Keratinocyte (primary cell): ENCODE results near the gene SPON1. TPM values are rescaled to one million over a fixed set of nuclear protein-coding genes. Genes with fewer than 3 reads are reported as not detected.

Experiments used
- DNase-seq: peaks from one replicate; pipeline ENCODE4 v3.0.0-alpha.2; 2011; ENCODE audit warnings: low read depth, missing footprints, low spot score
- FAIRE-seq: peaks from 2 replicates; lab custom pipeline; 2011; peaks lifted over from hg19 to GRCh38; lab: Jason Lieb, UNC
- H2AFZ ChIP-seq: 2 replicates; pipeline ENCODE4 v1.6.0; 2012; ENCODE audit warnings: low read length, control low read depth, inconsistent platforms; ENCODE audit not compliant: control insufficient read depth
- H3K27ac ChIP-seq: 2 replicates; pipeline ENCODE4 v1.5.1; 2011; ENCODE audit warnings: low read length; ENCODE audit not compliant: control insufficient read depth, insufficient read depth
- H3K27me3 ChIP-seq: 3 replicates; pipeline ENCODE4 v1.6.0; 2011; ENCODE audit warnings: low read length; ENCODE audit not compliant: control insufficient read depth, insufficient read depth; ENCODE audit errors: extremely low read depth
- H3K36me3 ChIP-seq, 2 experiments: 2 replicates in 1 of 2; 3 replicates in 1 of 2; pipeline ENCODE4 v1.5.1; 2011; ENCODE audit warnings: low read length in 2 of 2, mild to moderate bottlenecking in 1 of 2; ENCODE audit not compliant: control insufficient read depth in 2 of 2, insufficient read depth in 2 of 2; ENCODE audit errors: extremely low read depth in 1 of 2
- H3K4me1 ChIP-seq: 3 replicates; pipeline ENCODE4 v1.5.1; 2011; ENCODE audit warnings: low read length; ENCODE audit not compliant: control insufficient read depth, insufficient read depth; ENCODE audit errors: extremely low read depth
- H3K4me2 ChIP-seq: 3 replicates; pipeline ENCODE4 v1.6.0; 2011; ENCODE audit warnings: low read depth, low read length; ENCODE audit not compliant: control insufficient read depth, insufficient read depth; ENCODE audit errors: extremely low read depth
- H3K4me3 ChIP-seq, 3 experiments: fragments of 200-600 bp in 1 of 3; sonication (generic) in 1 of 3; 2 replicates in 2 of 3; 3 replicates in 1 of 3; pipeline ENCODE4 v1.5.1; 2011 to 2016; ENCODE audit warnings: low read length in 3 of 3, mild to moderate bottlenecking in 3 of 3, control low read depth in 2 of 3, inconsistent platforms in 1 of 3, low read depth in 1 of 3, mixed read lengths in 1 of 3, mixed run types in 1 of 3, moderate library complexity in 1 of 3; ENCODE audit not compliant: control insufficient read depth in 2 of 3, insufficient read depth in 2 of 3; ENCODE audit errors: extremely low read depth in 1 of 3
- H3K79me2 ChIP-seq: 2 replicates; pipeline ENCODE4 v1.6.0; 2012; ENCODE audit warnings: low read length; ENCODE audit not compliant: control insufficient read depth, insufficient read depth
- H3K9ac ChIP-seq: 3 replicates; pipeline ENCODE4 v1.6.0; 2011; ENCODE audit warnings: low read length; ENCODE audit not compliant: control insufficient read depth, insufficient read depth; ENCODE audit errors: extremely low read depth
- H3K9me1 ChIP-seq: 3 replicates; pipeline ENCODE4 v1.6.0; 2011; ENCODE audit warnings: low read length; ENCODE audit not compliant: control insufficient read depth, insufficient read depth; ENCODE audit errors: extremely low read depth
- H3K9me3 ChIP-seq: 2 replicates; pipeline ENCODE4 v1.5.1; 2012; ENCODE audit warnings: low read depth, low read length; ENCODE audit not compliant: control insufficient read depth
- H4K20me1 ChIP-seq: 3 replicates; pipeline ENCODE4 v1.6.0; 2011; ENCODE audit warnings: low read length; ENCODE audit not compliant: control insufficient read depth, insufficient read depth; ENCODE audit errors: extremely low read depth
- CTCF ChIP-seq, 3 experiments: IDR thresholded peaks in 1 of 3; conservative IDR thresholded peaks in 1 of 3; optimal IDR thresholded peaks in 1 of 3; 2 replicates in 2 of 3; 3 replicates in 1 of 3; pipeline versions ENCODE3 to v1.5.1; 2011; ENCODE audit warnings: low read length in 3 of 3, mild to moderate bottlenecking in 3 of 3, moderate library complexity in 2 of 3, control low read depth in 1 of 3, inconsistent platforms in 1 of 3; ENCODE audit not compliant: insufficient read depth in 2 of 3; ENCODE audit errors: extremely low read depth in 1 of 3
- EZH2 ChIP-seq: IDR thresholded peaks from one replicate; pipeline ENCODE4 v1.6.1; 2012; ENCODE audit warnings: inconsistent platforms, mild to moderate bottlenecking, low read length, moderate library complexity
- dilution Hi-C: fragments of 300-500 bp; cut with MboI; formaldehyde crosslinking; loops from one replicate; pipeline ENCODE4 v1.7.0; 2020; ENCODE audit warnings: low sequenced_read_pairs; ENCODE audit not compliant: extremely low pct_ligation_motif_present
- polyA plus RNA-seq, 5 experiments: library from polyadenylated mRNA; depleted of rRNA in 3 of 5; stranded (reverse) in 3 of 5; stranded (forward) in 1 of 5; unstranded in 1 of 5; fragments of >200 nt; gene quantifications; 1 replicate in 1 of 5; 2 replicates in 3 of 5; 3 replicates in 1 of 5; pipeline versions ENCODE4 v1.2.1 to v1.2.3, GENCODE V29; 2011 to 2012; ENCODE audit warnings: missing spikeins in 2 of 5, low read depth in 1 of 5, low replicate concordance in 1 of 5

The SPON1 gene
- polyA plus RNA-seq, 1 donor (not counting 4 experiments of a cell fraction or from before 2014, with no cell fraction given) = not detected

- Histone ChIP-seq H3K36me3 (no peaks in the 10 kb centered on the region), H3K4me3 (no peak overlapping the region), H3K4me1 (no peaks in the 10 kb centered on the region), H2AFZ (no peak overlapping the region), H3K9me3 (no peaks in the 10 kb centered on the region), H3K27me3 (peaks cover 31% of the 10 kb centered on the region), H3K27ac (no peak overlapping the region), H4K20me1 (no peaks in the 10 kb centered on the region), H3K79me2 (no peaks in the 10 kb centered on the region), H3K9ac (no peak overlapping the region), H3K4me2 (no peak overlapping the region), H3K9me1 (no peaks in the 10 kb centered on the region)
- no peak for TF ChIP-seq CTCF (optimal IDR thresholded peaks at IDR 0.05 in 1 of 3, IDR thresholded peaks at IDR 0.05 in 1 of 3, conservative IDR thresholded peaks at IDR 0.05 in 1 of 3; ENCODE audit: extremely low read depth in 1 of 3, insufficient read depth in 2 of 3, low read length in 3 of 3)
- TF ChIP-seq EZH2 = no peak
- dilution Hi-C loops = no loop called here
- no peak for FAIRE-seq
- no peak for DNase-seq
Observed at GRCh38 chr11:14184028-14184940, 221.8 kb downstream of the SPON1 start.

GRCh38 chr11:14185461-14185860, 222.9 kb downstream of the SPON1 start:
- H3K79me2 ChIP-seq = no peaks in the 10 kb centered on the region
- H3K4me3 ChIP-seq = no peak overlapping the region
- H3K27me3 ChIP-seq = peaks cover 32% of the 10 kb centered on the region
- no peaks in the 10 kb centered on the region for H3K4me1 ChIP-seq
- no peak overlapping the region for H2AFZ ChIP-seq
- H4K20me1 ChIP-seq = no peaks in the 10 kb centered on the region
- dilution Hi-C loops = no loop called here
- no peak overlapping the region for H3K27ac ChIP-seq
- FAIRE-seq (no peak), DNase-seq (no peak)
- no peak overlapping the region for H3K4me2 ChIP-seq
- TF ChIP-seq CTCF (optimal IDR thresholded peaks at IDR 0.05 in 1 of 3, IDR thresholded peaks at IDR 0.05 in 1 of 3, conservative IDR thresholded peaks at IDR 0.05 in 1 of 3; ENCODE audit: extremely low read depth in 1 of 3, insufficient read depth in 2 of 3, low read length in 3 of 3) = no peak
- TF ChIP-seq EZH2 = no peak
- H3K9ac ChIP-seq = no peak overlapping the region
- no peaks in the 10 kb centered on the region for H3K9me3 ChIP-seq
- no peaks in the 10 kb centered on the region for H3K36me3 ChIP-seq
- H3K9me1 ChIP-seq = no peaks in the 10 kb centered on the region
